ENCODE results near the gene CTSE.
"Not testable (repeated sequence)": the region's sequence is repeated elsewhere in the genome, so short reads cannot be mapped to it uniquely, and the experiment has no call there.

CTSE gene

DNA sequence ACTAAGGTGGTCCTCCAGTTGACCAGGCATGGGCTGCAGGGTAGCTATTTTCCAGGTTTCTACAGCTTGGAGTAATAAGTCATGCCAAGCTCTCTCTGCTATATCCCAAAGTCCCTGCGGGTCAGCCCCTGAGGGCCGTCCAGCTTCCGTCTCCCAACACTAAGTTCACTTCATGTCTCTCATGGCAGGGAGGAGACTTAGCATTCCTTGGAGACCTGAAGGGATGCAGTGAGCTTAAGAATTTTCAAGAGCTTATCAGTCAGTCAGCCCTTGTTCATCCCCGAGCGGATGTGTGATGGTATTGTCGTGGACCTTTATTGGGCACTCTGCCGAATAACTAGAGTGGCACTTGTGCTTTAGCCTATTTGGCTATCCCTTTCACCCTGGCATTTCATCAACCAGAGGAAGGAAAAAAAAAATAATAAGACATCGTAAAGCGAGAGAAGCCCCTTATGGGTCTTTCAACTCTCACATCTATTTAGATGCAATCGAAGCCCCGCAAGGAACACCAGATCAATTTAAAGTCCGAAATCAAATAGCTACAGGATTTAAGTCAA, 31.5 kb upstream of the CTSE start:
- not testable (repeated sequence) for H3K9me3 Mint-ChIP-seq, ATAC-seq, H3K27me3 Mint-ChIP-seq
- peaks cover 66% of the 10 kb centered on the region for H3K36me3 Mint-ChIP-seq
- peaks cover 89% of the 10 kb centered on the region for H3K4me1 Mint-ChIP-seq
- H3K27ac Mint-ChIP-seq: peak overlapping the region; percentile 94
- H3K4me3 Mint-ChIP-seq: peak overlapping the region; percentile 77

DNA sequence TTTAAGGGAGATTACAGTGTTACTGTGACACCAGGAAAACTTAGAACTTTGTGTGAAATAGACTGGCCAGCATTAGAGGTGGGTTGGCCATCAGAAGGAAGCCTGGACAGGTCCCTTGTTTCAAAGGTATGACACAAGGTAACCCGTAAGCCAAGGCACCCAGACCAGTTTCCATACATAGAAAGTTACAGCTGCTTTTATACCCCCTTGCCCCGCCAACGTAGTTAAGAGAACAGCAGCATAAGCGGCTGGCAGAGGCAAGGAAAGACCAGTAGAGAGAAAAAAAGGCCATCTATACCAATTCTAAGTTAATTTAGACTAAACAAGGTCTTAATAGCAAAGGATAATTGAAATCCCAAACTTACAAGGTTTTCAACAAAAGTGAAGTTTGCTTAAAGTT, 29.9 kb upstream of the CTSE start:
- H3K9me3 Mint-ChIP-seq, H3K27me3 Mint-ChIP-seq, ATAC-seq: not testable (repeated sequence)
- peak overlapping the region; percentile 84 for H3K4me3 Mint-ChIP-seq
- peaks cover 52% of the 10 kb centered on the region for H3K36me3 Mint-ChIP-seq
- peak overlapping the region; percentile 94 for H3K27ac Mint-ChIP-seq
- H3K4me1 Mint-ChIP-seq: peaks cover 84% of the 10 kb centered on the region

DNA sequence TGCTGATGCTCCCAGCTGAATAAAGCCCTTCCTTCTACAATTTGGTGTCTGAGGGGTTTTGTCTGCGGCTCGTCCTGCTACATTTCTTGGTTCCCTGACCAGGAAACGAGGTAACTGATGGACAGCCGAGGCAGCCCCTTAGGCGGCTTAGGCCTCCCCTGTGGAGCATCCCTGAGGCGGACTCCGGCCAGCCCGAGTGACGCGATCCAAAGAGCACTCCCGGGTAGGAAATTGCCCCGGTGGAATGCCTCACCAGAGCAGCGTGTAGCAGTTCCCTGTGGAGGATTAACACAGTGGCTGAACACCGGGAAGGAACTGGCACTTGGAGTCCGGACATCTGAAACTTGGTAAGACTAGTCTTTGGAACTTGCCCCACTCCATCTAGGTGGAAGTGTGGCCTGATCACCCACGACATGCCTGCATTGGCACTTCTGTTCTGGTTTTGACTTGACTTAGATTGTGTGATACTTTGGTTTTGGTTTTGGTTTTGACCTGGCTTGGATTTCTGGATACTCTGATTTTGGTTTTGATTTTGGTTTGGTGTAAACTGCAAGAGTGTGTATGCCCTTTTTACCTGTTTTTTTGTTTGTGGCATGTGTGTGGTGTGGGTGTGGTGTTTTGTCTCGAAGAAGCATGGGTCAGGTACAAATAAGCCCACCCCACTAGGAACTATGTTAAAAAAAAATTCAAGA, 29.4 kb upstream of the CTSE start, which contains the start of gene RHEX:
TSS of gene RHEX (plus strand) at position 255 of the 692 bp plus-strand sequence. CDS start 44,656 bp downstream, outside the sequence.
- Mint-ChIP-seq H3K4me1 (peaks cover 84% of the 10 kb centered on the region), H3K36me3 (peaks cover 52% of the 10 kb centered on the region), H3K4me3 (peak within 1 kb of the TSS; percentile 84), H3K27ac (peak within 1 kb of the TSS; percentile 94)
- not testable (repeated sequence) for H3K9me3 Mint-ChIP-seq, ATAC-seq, H3K27me3 Mint-ChIP-seq

DNA sequence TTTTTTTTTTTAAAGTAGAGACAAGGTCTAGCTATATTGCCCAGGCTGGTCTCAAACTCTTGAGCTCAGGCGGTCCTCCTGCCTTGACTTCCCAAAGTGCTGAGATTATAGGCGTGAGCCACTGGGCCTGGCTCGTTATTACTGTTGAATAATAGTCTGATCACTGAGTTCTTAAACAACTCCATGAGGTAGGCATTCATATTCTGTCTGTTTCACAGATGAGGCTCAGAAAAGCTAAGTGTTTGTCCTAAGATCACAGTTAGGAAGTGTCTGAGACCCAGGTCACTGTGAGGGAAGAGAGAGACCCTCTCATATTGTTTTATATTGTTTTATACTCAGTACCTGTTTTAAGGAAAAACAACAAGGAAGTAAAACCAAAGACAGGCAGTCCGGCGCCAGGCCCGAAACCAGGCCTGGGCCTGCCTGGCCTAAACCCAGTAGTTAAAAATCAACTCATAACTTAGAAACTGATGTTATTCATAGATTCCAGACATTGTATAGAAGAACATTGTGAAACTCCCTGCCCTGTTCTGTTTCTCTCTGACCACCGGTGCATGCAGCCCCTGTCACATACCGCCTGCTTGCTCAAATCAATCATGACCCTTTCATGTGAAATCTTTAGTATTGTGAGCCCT, 28.7 kb upstream of the CTSE start:
- peaks cover 86% of the 10 kb centered on the region for H3K4me1 Mint-ChIP-seq
- not testable (repeated sequence) for H3K9me3 Mint-ChIP-seq, H3K27me3 Mint-ChIP-seq, ATAC-seq
- H3K27ac Mint-ChIP-seq: peak overlapping the region; percentile 94
- H3K36me3 Mint-ChIP-seq: peaks cover 50% of the 10 kb centered on the region
- peak overlapping the region; percentile 84 for H3K4me3 Mint-ChIP-seq

DNA sequence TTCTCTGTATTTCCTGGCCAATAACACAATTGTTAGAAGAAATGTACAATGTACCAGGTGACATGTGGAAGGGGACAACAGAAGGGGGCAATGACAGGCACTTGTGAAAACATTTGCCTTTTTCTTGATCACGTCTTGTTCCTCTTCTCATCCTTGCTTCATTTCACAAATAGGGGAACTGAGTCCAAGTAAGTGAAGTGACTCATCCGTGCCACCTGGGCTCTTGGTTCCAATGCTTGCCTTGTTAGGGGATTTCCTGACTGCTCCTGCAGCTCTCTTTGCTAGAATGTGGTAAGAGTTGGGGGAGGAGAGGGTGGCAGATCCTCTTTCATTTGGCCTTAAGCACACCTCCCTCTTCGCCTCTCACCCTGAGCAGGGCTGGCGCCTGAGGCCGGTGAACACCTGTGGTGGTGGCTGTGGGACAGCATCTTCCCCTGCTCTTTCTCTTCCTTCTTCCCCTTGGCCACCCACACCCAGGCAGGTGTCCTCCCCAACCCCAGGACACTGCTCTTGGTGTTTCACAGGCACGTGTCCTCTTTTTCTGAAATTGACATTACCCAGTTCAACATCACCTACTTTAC, 27.1 kb upstream of the CTSE start:
- H3K4me3 Mint-ChIP-seq: peak overlapping the region; percentile 11
- H3K36me3 Mint-ChIP-seq: peaks cover 34% of the 10 kb centered on the region
- H3K9me3 Mint-ChIP-seq: no peaks in the 10 kb centered on the region
- ATAC-seq: peak; percentile 97
- no peaks in the 10 kb centered on the region for H3K27me3 Mint-ChIP-seq
- H3K27ac Mint-ChIP-seq: peak overlapping the region; percentile 94
- H3K4me1 Mint-ChIP-seq: peaks cover 82% of the 10 kb centered on the region

DNA sequence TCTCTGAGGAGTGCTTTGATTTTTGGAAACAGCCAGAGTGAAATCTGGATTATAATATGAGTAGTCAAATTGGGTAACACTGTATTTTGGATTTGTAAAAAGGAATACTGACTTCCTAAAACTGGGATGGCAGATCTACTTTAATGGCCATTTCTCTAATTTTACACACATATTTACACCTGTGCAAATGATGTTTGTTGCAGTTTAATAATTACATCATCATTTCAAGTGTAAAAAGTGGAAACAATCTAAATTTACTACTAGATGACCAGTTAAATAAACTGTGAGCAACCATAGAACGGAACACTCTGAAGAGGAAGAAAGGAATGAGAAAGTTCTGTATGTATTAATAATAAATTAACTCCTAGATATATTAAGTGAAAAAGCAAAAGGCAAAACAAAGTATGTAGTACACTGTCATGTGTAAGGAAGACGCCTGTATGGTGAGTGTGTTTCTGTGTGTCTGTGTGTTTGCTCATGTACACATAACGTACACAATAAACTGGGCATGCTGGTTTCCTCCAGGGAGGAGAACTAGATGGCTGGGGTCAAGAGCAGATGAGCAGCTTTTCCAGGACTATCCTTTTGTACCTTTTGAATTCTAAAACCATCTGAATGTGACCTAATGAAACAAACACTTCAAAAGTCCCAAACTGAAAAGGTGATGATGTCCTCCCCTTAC, 26.4 kb upstream of the CTSE start:
- H3K27me3 Mint-ChIP-seq: no peaks in the 10 kb centered on the region
- H3K9me3 Mint-ChIP-seq: no peaks in the 10 kb centered on the region
- no peak overlapping the region for H3K4me3 Mint-ChIP-seq
- peaks cover 29% of the 10 kb centered on the region for H3K36me3 Mint-ChIP-seq
- H3K4me1 Mint-ChIP-seq: peaks cover 75% of the 10 kb centered on the region
- H3K27ac Mint-ChIP-seq: peak overlapping the region; percentile 94
- no peak for ATAC-seq

DNA sequence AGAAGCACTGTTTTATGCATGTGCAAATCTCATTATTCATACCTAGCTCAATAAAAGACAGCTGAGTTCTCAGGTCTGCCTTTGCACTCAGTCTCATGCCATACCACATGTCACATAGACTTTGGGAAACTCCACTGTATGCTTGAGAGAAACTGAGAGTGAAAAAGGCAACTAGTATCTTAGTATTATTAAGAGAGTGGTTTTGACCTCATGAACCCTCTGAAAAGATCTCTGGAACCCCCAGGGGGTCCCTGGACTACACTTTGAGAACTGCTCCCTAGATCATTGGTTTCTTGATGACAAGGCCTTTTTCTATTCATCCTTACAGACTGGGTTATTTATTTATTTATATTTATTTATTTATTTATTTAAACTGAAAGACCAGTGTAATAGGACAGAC, 25.6 kb upstream of the CTSE start:
- Mint-ChIP-seq H3K4me3 (no peak overlapping the region), H3K27me3 (no peaks in the 10 kb centered on the region), H3K9me3 (no peaks in the 10 kb centered on the region), H3K36me3 (peaks cover 26% of the 10 kb centered on the region), H3K27ac (peak overlapping the region; percentile 94), H3K4me1 (peaks cover 72% of the 10 kb centered on the region)
- ATAC-seq: peak; percentile 67

DNA sequence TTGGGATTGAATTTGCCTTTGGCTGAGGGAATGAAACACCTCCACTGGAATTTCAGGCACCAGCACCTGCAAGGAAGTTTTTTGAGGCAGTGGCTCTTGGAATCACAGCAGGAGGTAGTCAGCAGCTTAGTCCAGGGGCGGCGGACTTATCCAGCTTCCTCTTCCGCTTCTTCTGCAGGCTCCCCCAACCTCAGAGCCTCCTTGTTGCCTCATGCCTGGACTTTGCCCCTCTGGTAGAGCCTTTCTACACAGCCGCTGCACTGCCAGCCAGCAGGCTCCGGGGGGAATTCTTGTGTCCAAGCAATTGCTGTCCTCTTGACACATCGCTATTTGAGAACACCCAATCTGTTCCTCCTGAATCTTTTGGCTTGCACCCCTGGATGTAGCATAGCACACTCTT, 24.9 kb upstream of the CTSE start:
- Mint-ChIP-seq H3K27me3 (no peaks in the 10 kb centered on the region), H3K9me3 (no peaks in the 10 kb centered on the region), H3K4me1 (peaks cover 66% of the 10 kb centered on the region), H3K36me3 (peaks cover 20% of the 10 kb centered on the region), H3K4me3 (peak overlapping the region; percentile 37), H3K27ac (peak overlapping the region; percentile 94)
- ATAC-seq: no peak

DNA sequence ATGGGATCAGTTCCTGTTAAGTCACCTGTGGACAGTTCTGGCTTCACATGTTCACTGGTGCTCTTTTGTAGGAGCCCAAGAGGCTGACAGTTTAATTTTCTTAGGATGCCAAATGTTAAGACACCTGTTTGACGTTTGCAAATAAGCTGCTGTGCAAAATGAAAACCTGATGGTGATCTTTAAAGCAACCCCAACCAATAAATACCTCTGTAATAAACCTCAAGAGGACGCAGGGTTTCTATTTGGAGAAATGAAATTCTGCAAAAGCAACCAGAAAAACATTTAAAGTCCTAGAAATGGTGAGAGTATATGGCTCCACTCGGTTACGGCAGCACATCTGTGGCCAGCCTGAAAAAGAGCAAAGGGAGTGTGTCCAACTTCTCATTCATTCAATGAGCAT, 23.6 kb upstream of the CTSE start:
- ATAC-seq: peak; percentile 25
- H3K36me3 Mint-ChIP-seq: peaks cover 12% of the 10 kb centered on the region
- no peaks in the 10 kb centered on the region for H3K27me3 Mint-ChIP-seq
- peaks cover 61% of the 10 kb centered on the region for H3K4me1 Mint-ChIP-seq
- H3K27ac Mint-ChIP-seq: peak overlapping the region; percentile 94
- no peak overlapping the region for H3K4me3 Mint-ChIP-seq
- H3K9me3 Mint-ChIP-seq: no peaks in the 10 kb centered on the region

DNA sequence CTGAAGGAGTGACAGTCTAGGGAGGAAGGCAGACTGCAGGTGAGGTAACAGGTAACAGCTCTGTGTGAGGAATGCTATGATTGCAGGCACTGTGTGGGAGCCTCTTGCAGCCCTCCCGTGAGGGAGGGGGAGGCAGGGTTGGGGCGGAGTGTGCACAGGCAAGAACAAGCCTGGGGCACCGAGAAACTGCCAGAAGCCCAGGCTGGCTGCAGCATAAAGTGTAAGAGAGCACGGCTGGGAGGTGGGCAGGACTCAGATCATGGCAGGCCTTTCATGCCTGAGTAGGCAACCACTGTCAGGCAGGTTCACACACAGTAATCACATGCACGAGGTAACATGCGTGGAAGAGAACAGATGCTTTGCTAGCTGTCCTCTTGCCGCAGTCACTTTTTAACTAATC, 17.9 kb upstream of the CTSE start:
- ATAC-seq: peak; percentile 97
- peak overlapping the region; percentile 95 for H3K27ac Mint-ChIP-seq
- no peaks in the 10 kb centered on the region for H3K27me3 Mint-ChIP-seq
- peaks cover 24% of the 10 kb centered on the region for H3K36me3 Mint-ChIP-seq
- no peaks in the 10 kb centered on the region for H3K9me3 Mint-ChIP-seq
- peak overlapping the region; percentile 32 for H3K4me3 Mint-ChIP-seq
- peaks cover 65% of the 10 kb centered on the region for H3K4me1 Mint-ChIP-seq

DNA sequence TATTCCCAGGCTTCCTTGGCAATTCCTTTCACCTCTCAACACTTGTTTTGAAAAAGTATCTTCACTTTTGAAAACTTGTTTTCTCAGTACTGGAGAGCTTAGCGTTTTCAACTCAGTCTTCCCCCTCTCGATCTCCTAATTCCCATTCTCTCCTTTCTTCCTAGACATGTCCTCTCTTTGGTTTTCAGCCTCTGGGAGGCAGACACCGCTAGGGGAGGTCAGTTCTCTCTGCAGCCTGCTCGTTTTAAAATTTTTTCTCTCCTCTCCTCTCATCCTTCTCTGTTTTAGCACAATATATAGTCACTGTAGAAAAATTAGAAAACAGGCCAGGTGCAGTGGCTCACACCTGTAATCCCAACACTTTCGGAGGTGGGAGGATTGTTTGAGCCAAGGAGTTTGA, 16.6 kb upstream of the CTSE start:
- H3K4me3 Mint-ChIP-seq: peak overlapping the region; percentile 60
- no peaks in the 10 kb centered on the region for H3K9me3 Mint-ChIP-seq
- no peak for ATAC-seq
- peaks cover 24% of the 10 kb centered on the region for H3K36me3 Mint-ChIP-seq
- H3K27ac Mint-ChIP-seq: peak overlapping the region; percentile 95
- peaks cover 71% of the 10 kb centered on the region for H3K4me1 Mint-ChIP-seq
- no peaks in the 10 kb centered on the region for H3K27me3 Mint-ChIP-seq

DNA sequence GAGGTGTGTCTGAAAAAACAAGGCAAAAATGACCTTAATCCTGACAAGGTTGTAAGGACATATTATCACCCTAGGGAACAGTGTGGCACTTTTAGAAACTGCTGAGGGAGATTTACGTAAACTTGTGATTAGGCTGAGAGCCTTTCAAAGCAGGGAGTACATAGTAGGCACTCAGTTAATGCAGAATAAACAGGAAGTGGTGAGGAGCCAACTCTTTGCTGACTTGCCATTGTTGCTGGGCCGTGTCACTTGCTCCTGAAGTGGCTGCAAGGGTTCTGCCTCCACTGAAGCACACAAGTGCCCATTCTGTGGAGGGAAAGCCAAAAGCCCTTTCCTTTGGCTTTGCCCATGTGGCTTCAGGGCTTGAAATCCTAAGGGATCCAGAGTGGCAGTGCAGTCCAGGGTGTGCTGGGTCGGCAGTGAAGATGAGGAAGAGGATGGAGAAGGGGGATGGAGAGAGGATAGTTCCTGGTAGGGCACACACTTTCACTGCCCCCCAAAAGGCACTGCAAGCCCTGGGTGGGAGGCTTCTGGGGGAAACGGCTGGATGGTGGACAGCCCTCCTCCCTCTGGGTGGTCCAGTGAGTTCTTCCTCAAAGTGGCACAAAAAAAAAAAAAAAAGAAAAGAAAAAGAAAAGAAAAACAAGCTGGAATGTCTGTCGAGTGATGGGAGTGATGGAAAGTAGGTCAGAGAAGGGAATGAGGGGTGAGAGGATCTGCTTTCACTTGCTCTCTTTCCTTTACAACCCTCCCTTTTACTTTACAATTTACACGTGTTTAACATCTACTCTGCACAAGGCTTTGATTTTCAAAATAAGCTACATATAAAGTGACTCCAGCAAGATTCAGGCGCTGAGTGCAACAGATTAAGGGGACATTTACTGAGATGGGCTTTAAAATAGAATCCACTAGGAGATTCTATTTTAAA, 15.6 kb upstream of the CTSE start:
- Mint-ChIP-seq H3K9me3 (no peaks in the 10 kb centered on the region), H3K36me3 (peaks cover 24% of the 10 kb centered on the region), H3K4me1 (peaks cover 80% of the 10 kb centered on the region), H3K27ac (peak overlapping the region; percentile 95), H3K27me3 (no peaks in the 10 kb centered on the region), H3K4me3 (peak overlapping the region; percentile 81)
- ATAC-seq: peak; percentile 52

DNA sequence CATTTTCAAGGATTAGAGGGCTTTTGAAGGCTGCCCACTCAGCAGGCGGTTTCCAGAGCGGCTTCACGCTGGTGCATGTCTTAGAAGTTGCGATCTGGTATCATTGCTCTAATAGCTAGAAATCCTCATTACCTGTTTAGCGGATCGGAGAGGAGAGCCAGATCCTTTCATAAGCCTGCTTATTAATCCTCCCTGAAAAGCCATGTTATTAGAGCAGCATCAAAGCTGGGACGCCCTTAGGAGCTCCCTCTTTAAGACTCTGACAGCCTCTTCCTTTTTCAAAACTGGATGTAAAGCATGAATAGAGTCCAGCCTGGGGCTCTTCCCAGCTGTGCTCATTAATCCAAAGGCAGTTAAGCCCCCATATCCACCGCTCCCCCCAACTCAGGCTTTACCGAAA, 13.9 kb upstream of the CTSE start:
- Mint-ChIP-seq H3K4me1 (peaks cover 90% of the 10 kb centered on the region), H3K27ac (peak overlapping the region; percentile 95), H3K4me3 (peak overlapping the region; percentile 81), H3K27me3 (no peaks in the 10 kb centered on the region), H3K36me3 (peaks cover 24% of the 10 kb centered on the region), H3K9me3 (no peaks in the 10 kb centered on the region)
- ATAC-seq: no peak
